C4-2B (cell line): Measurements from ENCODE around the gene GBP4.

Source experiments
- CTCF ChIP-seq: fragments of 450-650 bp; conservative IDR thresholded peaks from 2 replicates; pipeline ENCODE4 v1.5.1; 2017; ENCODE audit warnings: mild to moderate bottlenecking
- ZFX ChIP-seq: fragments of 450-650 bp; IDR thresholded peaks from 2 replicates; pipeline ENCODE4 v1.6.1; 2017

GRCh38 chr1:89151047-89151446, 47.7 kb downstream of the GBP4 start:
- TF ChIP-seq CTCF, result no peak
- TF ChIP-seq ZFX, result no peak
